Astrocyte (in vitro differentiated cells and primary cell): Measurements from ENCODE around the gene TBX5.

Experiments used
- EZH2 ChIP-seq: IDR thresholded peaks from 2 replicates; pipeline ENCODE4 v1.6.1; 2012; ENCODE audit warnings: mild to moderate bottlenecking, low read length, inconsistent platforms; ENCODE audit not compliant: insufficient read depth
- TF ChIP-seq, protein P1 (sequence below): IDR thresholded peaks from 2 replicates; pipeline ENCODE4 v1.5.1; 2011; ENCODE audit warnings: low read depth, mild to moderate bottlenecking, inconsistent platforms, low read length, moderate library complexity; ENCODE audit not compliant: insufficient read depth

DNA sequence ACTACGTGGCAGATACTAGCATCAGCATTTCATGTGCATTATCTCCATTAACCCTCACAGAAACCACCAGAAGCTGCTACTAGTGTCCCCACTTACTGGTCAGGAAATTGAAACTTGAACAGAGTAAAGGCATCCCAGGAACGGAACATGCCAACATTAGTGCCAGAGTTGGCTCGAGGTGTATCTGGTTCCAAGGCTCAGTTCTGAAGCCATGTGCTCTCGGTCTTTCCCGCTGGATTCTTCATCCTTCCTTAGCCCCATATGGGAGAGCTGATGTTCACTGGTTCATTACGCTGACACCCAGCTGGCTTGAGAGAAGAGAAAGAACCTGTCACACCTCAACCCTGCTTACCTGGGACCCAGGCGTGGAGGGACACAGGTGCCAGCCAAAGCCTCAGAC, 91.5 kb downstream of the TBX5 start:
- TF ChIP-seq, protein P1, sequence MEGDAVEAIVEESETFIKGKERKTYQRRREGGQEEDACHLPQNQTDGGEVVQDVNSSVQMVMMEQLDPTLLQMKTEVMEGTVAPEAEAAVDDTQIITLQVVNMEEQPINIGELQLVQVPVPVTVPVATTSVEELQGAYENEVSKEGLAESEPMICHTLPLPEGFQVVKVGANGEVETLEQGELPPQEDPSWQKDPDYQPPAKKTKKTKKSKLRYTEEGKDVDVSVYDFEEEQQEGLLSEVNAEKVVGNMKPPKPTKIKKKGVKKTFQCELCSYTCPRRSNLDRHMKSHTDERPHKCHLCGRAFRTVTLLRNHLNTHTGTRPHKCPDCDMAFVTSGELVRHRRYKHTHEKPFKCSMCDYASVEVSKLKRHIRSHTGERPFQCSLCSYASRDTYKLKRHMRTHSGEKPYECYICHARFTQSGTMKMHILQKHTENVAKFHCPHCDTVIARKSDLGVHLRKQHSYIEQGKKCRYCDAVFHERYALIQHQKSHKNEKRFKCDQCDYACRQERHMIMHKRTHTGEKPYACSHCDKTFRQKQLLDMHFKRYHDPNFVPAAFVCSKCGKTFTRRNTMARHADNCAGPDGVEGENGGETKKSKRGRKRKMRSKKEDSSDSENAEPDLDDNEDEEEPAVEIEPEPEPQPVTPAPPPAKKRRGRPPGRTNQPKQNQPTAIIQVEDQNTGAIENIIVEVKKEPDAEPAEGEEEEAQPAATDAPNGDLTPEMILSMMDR: no peak
- no peak for TF ChIP-seq EZH2
